ENCODE measurements around the gene WBP1L.

The WBP1L gene

GRCh38 chr10:102799691-102800471 lies 56.1 kb downstream of the WBP1L start:
- no peaks in the 10 kb centered on the region for H3K27me3 Mint-ChIP-seq
- peaks cover 53% of the 10 kb centered on the region for H3K4me1 Mint-ChIP-seq
- H3K36me3 Mint-ChIP-seq, result peaks cover 43% of the 10 kb centered on the region
- H3K27ac Mint-ChIP-seq, result no peak overlapping the region
- H3K4me3 Mint-ChIP-seq, result no peak overlapping the region
- ATAC-seq, result no peak
- H3K9me3 Mint-ChIP-seq, result peaks cover 3% of the 10 kb centered on the region

GRCh38 chr10:102800611-102801335 lies 57.0 kb downstream of the WBP1L start:
- H3K4me3 Mint-ChIP-seq, result no peak overlapping the region
- H3K9me3 Mint-ChIP-seq, result peaks cover 3% of the 10 kb centered on the region
- no peak overlapping the region for H3K27ac Mint-ChIP-seq
- H3K27me3 Mint-ChIP-seq, result no peaks in the 10 kb centered on the region
- no peak for ATAC-seq
- H3K36me3 Mint-ChIP-seq, result peaks cover 43% of the 10 kb centered on the region
- peaks cover 46% of the 10 kb centered on the region for H3K4me1 Mint-ChIP-seq

- Mint-ChIP-seq H3K4me3 (no peak overlapping the region), H3K27me3 (no peaks in the 10 kb centered on the region), H3K9me3 (peaks cover 3% of the 10 kb centered on the region), H3K27ac (peak overlapping the region; percentile 78), H3K36me3 (peaks cover 46% of the 10 kb centered on the region), H3K4me1 (peaks cover 39% of the 10 kb centered on the region)
- ATAC-seq, result no peak
Measured at GRCh38 chr10:102801496-102801895, 57.7 kb downstream of the WBP1L start.

GRCh38 chr10:102801978-102802377 lies 58.2 kb downstream of the WBP1L start:
- no peak for ATAC-seq
- no peaks in the 10 kb centered on the region for H3K27me3 Mint-ChIP-seq
- peaks cover 49% of the 10 kb centered on the region for H3K36me3 Mint-ChIP-seq
- peak overlapping the region; percentile 78 for H3K27ac Mint-ChIP-seq
- peaks cover 34% of the 10 kb centered on the region for H3K4me1 Mint-ChIP-seq
- H3K4me3 Mint-ChIP-seq, result peak overlapping the region; percentile 41
- H3K9me3 Mint-ChIP-seq, result peaks cover 3% of the 10 kb centered on the region

GRCh38 chr10:102802920-102803534 lies 59.3 kb downstream of the WBP1L start:
- peak; percentile 71 for ATAC-seq
- Mint-ChIP-seq H3K27me3 (no peaks in the 10 kb centered on the region), H3K4me3 (no peak overlapping the region), H3K27ac (peak overlapping the region; percentile 78), H3K36me3 (peaks cover 49% of the 10 kb centered on the region), H3K9me3 (peaks cover 3% of the 10 kb centered on the region), H3K4me1 (peaks cover 27% of the 10 kb centered on the region)

- ATAC-seq, result no peak
- Mint-ChIP-seq H3K36me3 (peaks cover 46% of the 10 kb centered on the region), H3K27me3 (no peaks in the 10 kb centered on the region), H3K27ac (peak overlapping the region; percentile 44), H3K4me3 (no peak overlapping the region), H3K4me1 (peaks cover 27% of the 10 kb centered on the region), H3K9me3 (peaks cover 3% of the 10 kb centered on the region)
Measured at GRCh38 chr10:102804382-102805055, 60.8 kb downstream of the WBP1L start.

GRCh38 chr10:102808380-102808779 lies 64.6 kb downstream of the WBP1L start:
- Mint-ChIP-seq H3K27me3 (no peaks in the 10 kb centered on the region), H3K9me3 (no peaks in the 10 kb centered on the region), H3K36me3 (peaks cover 46% of the 10 kb centered on the region), H3K4me1 (peaks cover 24% of the 10 kb centered on the region), H3K4me3 (no peak overlapping the region), H3K27ac (no peak overlapping the region)
- ATAC-seq, result no peak

- Mint-ChIP-seq H3K36me3 (peaks cover 49% of the 10 kb centered on the region), H3K27me3 (no peaks in the 10 kb centered on the region), H3K9me3 (no peaks in the 10 kb centered on the region), H3K4me3 (no peak overlapping the region), H3K4me1 (peaks cover 41% of the 10 kb centered on the region), H3K27ac (peak overlapping the region; percentile 86)
- ATAC-seq, result no peak
Measured at GRCh38 chr10:102811346-102811745, 67.6 kb downstream of the WBP1L start.

- no peaks in the 10 kb centered on the region for H3K9me3 Mint-ChIP-seq
- peak; percentile 73 for ATAC-seq
- peak overlapping the region; percentile 86 for H3K27ac Mint-ChIP-seq
- H3K27me3 Mint-ChIP-seq, result no peaks in the 10 kb centered on the region
- peaks cover 41% of the 10 kb centered on the region for H3K4me1 Mint-ChIP-seq
- peaks cover 43% of the 10 kb centered on the region for H3K36me3 Mint-ChIP-seq
- H3K4me3 Mint-ChIP-seq, result no peak overlapping the region
Measured at GRCh38 chr10:102812231-102812876, 68.6 kb downstream of the WBP1L start.

- no peak for ATAC-seq
- Mint-ChIP-seq H3K4me1 (peaks cover 41% of the 10 kb centered on the region), H3K27me3 (no peaks in the 10 kb centered on the region), H3K36me3 (peaks cover 43% of the 10 kb centered on the region), H3K4me3 (no peak overlapping the region), H3K27ac (peak overlapping the region; percentile 86), H3K9me3 (no peaks in the 10 kb centered on the region)
Measured at GRCh38 chr10:102813017-102813541, 69.3 kb downstream of the WBP1L start.

- H3K27me3 Mint-ChIP-seq, result no peaks in the 10 kb centered on the region
- peak overlapping the region; percentile 86 for H3K27ac Mint-ChIP-seq
- ATAC-seq, result peak; percentile 82
- peaks cover 43% of the 10 kb centered on the region for H3K36me3 Mint-ChIP-seq
- H3K9me3 Mint-ChIP-seq, result no peaks in the 10 kb centered on the region
- H3K4me1 Mint-ChIP-seq, result peaks cover 43% of the 10 kb centered on the region
- peak overlapping the region; percentile 9 for H3K4me3 Mint-ChIP-seq
Measured at GRCh38 chr10:102813734-102814452, 70.1 kb downstream of the WBP1L start.

GRCh38 chr10:102814453-102814871 lies 70.7 kb downstream of the WBP1L start:
- peak; percentile 83 for ATAC-seq

GRCh38 chr10:102814873-102815661 lies 71.3 kb downstream of the WBP1L start:
- no peaks in the 10 kb centered on the region for H3K27me3 Mint-ChIP-seq
- H3K9me3 Mint-ChIP-seq, result no peaks in the 10 kb centered on the region
- peak overlapping the region; percentile 86 for H3K27ac Mint-ChIP-seq
- no peak overlapping the region for H3K4me3 Mint-ChIP-seq
- no peak for ATAC-seq
- peaks cover 37% of the 10 kb centered on the region for H3K36me3 Mint-ChIP-seq
- peaks cover 47% of the 10 kb centered on the region for H3K4me1 Mint-ChIP-seq

More at GRCh38 chr10:102814453-102814871, 70.7 kb downstream of the WBP1L start:
- H3K27ac Mint-ChIP-seq, result peak overlapping the region; percentile 86
- H3K9me3 Mint-ChIP-seq, result no peaks in the 10 kb centered on the region
- H3K27me3 Mint-ChIP-seq, result no peaks in the 10 kb centered on the region
- peaks cover 47% of the 10 kb centered on the region for H3K4me1 Mint-ChIP-seq
- peak overlapping the region; percentile 9 for H3K4me3 Mint-ChIP-seq
- peaks cover 43% of the 10 kb centered on the region for H3K36me3 Mint-ChIP-seq
